HEK293T (cell line): ENCODE data around the gene ABCB7.
A peak's percentile ranks its signal among the peaks of the same experiment; 100 is the strongest.
"Not testable (repeated sequence)": the region's sequence is repeated elsewhere in the genome, so short reads cannot be mapped to it uniquely, and the experiment has no call there.

Experiments used
- CTCF ChIA-PET: fragments of 350-600 bp; formaldehyde crosslinking; extraction: SDS; loops from one replicate; lab custom pipeline; 2021; ENCODE audit warnings: antibody characterized with exemption, inconsistent platforms; lab: Yijun Ruan, JAX
- POLR2A ChIA-PET: fragments of 350-600 bp; formaldehyde crosslinking; extraction: SDS; loops from one replicate; lab custom pipeline; 2020; ENCODE audit warnings: antibody characterized with exemption, inconsistent platforms; lab: Yijun Ruan, JAX
- DNase-seq: peaks from one replicate; pipeline ENCODE4 v3.0.0; 2012; ENCODE audit warnings: mixed read lengths; ENCODE audit errors: extremely low spot score
- ARNT ChIP-seq: fragments of 450-650 bp; IDR thresholded peaks from 2 replicates; pipeline ENCODE4 v1.6.1; 2017; ENCODE audit warnings: mild to moderate bottlenecking
- BHLHE40 ChIP-seq: fragments of 450-650 bp; IDR thresholded peaks from 2 replicates; pipeline ENCODE4 v1.6.1; 2016; ENCODE audit warnings: mild to moderate bottlenecking, moderate library complexity, borderline replicate concordance
- CTBP1 ChIP-seq: fragments of 450-650 bp; IDR thresholded peaks from 2 replicates; pipeline ENCODE4 v1.6.1; 2016; ENCODE audit warnings: borderline replicate concordance
- ELF4 ChIP-seq: fragments of 450-650 bp; IDR thresholded peaks from 2 replicates; pipeline ENCODE4 v1.6.1; 2017; ENCODE audit warnings: antibody characterized with exemption
- FOXA1 ChIP-seq: fragments of 450-650 bp; IDR thresholded peaks from 2 replicates; pipeline ENCODE4 v1.6.1; 2016; ENCODE audit warnings: mild to moderate bottlenecking
- FOXK2 ChIP-seq: fragments of 450-650 bp; IDR thresholded peaks from 2 replicates; pipeline ENCODE4 v1.6.1; 2016; ENCODE audit warnings: mild to moderate bottlenecking
- FOXM1 ChIP-seq: fragments of 450-650 bp; IDR thresholded peaks from 2 replicates; pipeline ENCODE4 v1.6.1; 2017; ENCODE audit warnings: mild to moderate bottlenecking, borderline replicate concordance
- HDGF ChIP-seq: fragments of 450-650 bp; IDR thresholded peaks from 2 replicates; pipeline ENCODE4 v1.6.1; 2017; ENCODE audit warnings: antibody characterized with exemption, borderline replicate concordance
- L3MBTL2 ChIP-seq: fragments of 450-650 bp; conservative IDR thresholded peaks from 2 replicates; pipeline ENCODE4 v1.6.1; 2016; ENCODE audit warnings: mild to moderate bottlenecking
- LEF1 ChIP-seq: fragments of 450-650 bp; IDR thresholded peaks from 2 replicates; pipeline ENCODE4 v1.6.1; 2017; ENCODE audit warnings: mild to moderate bottlenecking, borderline replicate concordance
- NFRKB ChIP-seq: fragments of 450-650 bp; IDR thresholded peaks from 2 replicates; pipeline ENCODE4 v1.6.1; 2016; ENCODE audit warnings: mild to moderate bottlenecking, moderate library complexity
- PKNOX1 ChIP-seq: fragments of 450-650 bp; IDR thresholded peaks from 2 replicates; pipeline ENCODE4 v1.6.1; 2016
- SP1 ChIP-seq: fragments of 450-650 bp; IDR thresholded peaks from 2 replicates; pipeline ENCODE4 v1.6.1; 2017
- SUZ12 ChIP-seq: fragments of 450-650 bp; IDR thresholded peaks from 2 replicates; pipeline ENCODE4 v1.6.1; 2016; ENCODE audit warnings: mild to moderate bottlenecking
- TARDBP ChIP-seq: fragments of 450-650 bp; IDR thresholded peaks from 2 replicates; pipeline ENCODE4 v1.6.1; 2016
- ZNF384 ChIP-seq: fragments of 450-650 bp; IDR thresholded peaks from 2 replicates; pipeline ENCODE4 v1.6.1; 2016

ABCB7 gene

GRCh38 chrX:75155827-75156525, at the start of gene ABCB7:
ABCB7 (minus strand) TSS chrX:75156283; CDS start chrX:75156272, 11 bp downstream.
- DNase-seq, result peak; percentile 60
- POLR2A ChIA-PET, result interaction anchor here (1.2 kb wide), 1 partner anchor 119 kb away, joined by 3 read pairs; no protein-coding TSS in a partner anchor
- CTCF ChIA-PET, result no interaction called here
- TF ChIP-seq PKNOX1, result no peak
- TF ChIP-seq L3MBTL2, result peak; percentile 45
- TF ChIP-seq TARDBP, result no peak
- TF ChIP-seq BHLHE40, result no peak
- no peak for TF ChIP-seq SUZ12
- TF ChIP-seq NFRKB, result peak; percentile 54

GRCh38 chrX:75188415-75189206, 32.5 kb upstream of the ABCB7 start:
- DNase-seq, CTCF ChIA-PET, POLR2A ChIA-PET: not testable (repeated sequence)
- peak; percentile 45 for TF ChIP-seq L3MBTL2

GRCh38 chrX:75181721-75182120, 25.6 kb upstream of the ABCB7 start:
- CTCF ChIA-PET, result no interaction called here
- no peak for DNase-seq
- no peak for TF ChIP-seq TARDBP
- TF ChIP-seq FOXK2, result no peak
- no peak for TF ChIP-seq SP1
- no peak for TF ChIP-seq BHLHE40
- TF ChIP-seq SUZ12, result no peak
- TF ChIP-seq LEF1, result no peak
- no peak for TF ChIP-seq ARNT
- TF ChIP-seq HDGF, result no peak
- no peak for TF ChIP-seq FOXA1
- TF ChIP-seq NFRKB, result no peak
- TF ChIP-seq CTBP1, result no peak
- no peak for TF ChIP-seq PKNOX1
- TF ChIP-seq ELF4, result no peak
- POLR2A ChIA-PET, result no interaction called here

- DNase-seq, POLR2A ChIA-PET, CTCF ChIA-PET: not testable (repeated sequence)
Observed at GRCh38 chrX:75179536-75180293, 23.6 kb upstream of the ABCB7 start.

GRCh38 chrX:75172257-75172890, 16.3 kb upstream of the ABCB7 start:
- DNase-seq, POLR2A ChIA-PET, CTCF ChIA-PET: not testable (repeated sequence)

GRCh38 chrX:75158054-75158453, 2.0 kb upstream of the ABCB7 start:
- TF ChIP-seq HDGF, result no peak
- TF ChIP-seq PKNOX1, result no peak
- TF ChIP-seq BHLHE40, result no peak
- no peak for TF ChIP-seq FOXM1
- TF ChIP-seq L3MBTL2, result no peak
- TF ChIP-seq ZNF384, result no peak
- no peak for TF ChIP-seq TARDBP
- TF ChIP-seq NFRKB, result no peak
- no peak for TF ChIP-seq ELF4
- no peak for TF ChIP-seq LEF1
- no peak for DNase-seq
- POLR2A ChIA-PET, result no interaction called here
- CTCF ChIA-PET, result no interaction called here
